Measurements from ENCODE around the gene PTPRN2.
"Not testable (repeated sequence)": the region's sequence is repeated elsewhere in the genome, so short reads cannot be mapped to it uniquely, and the experiment has no call there.

The PTPRN2 gene

DNA sequence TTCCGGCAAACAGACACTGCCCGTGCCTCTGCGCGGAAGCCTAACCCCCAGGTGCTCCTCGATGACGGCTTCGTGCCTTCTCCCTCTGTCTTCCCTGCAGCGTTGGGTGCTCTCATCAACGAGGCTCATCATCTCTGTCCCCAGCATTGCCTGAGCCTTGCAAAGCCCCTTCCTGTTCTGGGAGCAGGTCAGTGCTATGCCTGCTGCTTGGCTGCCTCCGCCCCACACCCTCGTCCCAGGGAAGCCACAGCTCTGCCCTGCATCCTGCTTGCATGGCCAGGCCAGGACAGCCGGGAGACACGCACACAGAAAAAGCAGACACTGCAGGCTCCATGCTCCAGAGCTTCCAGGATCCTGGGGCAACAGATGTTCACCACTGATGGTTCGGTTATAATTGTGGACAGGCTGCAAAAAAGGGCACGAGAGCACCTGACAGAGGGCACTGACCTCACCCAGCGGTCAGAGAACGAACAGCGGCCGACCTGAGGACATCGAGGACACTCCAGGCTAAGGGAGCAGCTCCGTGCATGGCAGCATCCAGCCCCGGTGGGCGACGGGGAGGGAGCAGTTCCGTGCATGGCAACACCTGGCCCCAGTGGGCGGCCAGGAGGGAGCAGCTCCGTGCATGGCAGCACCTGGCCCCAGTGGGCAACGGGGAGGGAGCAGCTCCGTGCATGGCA lies 265.5 kb downstream of the PTPRN2 start:
- in situ Hi-C loops (cut with HindIII; ENCODE audit: low pct_ligation_motif_present, low pct_unique_long_range_greater_than_20kb, low sequenced_read_pairs): no loop called here
- no peak for DNase-seq

DNA sequence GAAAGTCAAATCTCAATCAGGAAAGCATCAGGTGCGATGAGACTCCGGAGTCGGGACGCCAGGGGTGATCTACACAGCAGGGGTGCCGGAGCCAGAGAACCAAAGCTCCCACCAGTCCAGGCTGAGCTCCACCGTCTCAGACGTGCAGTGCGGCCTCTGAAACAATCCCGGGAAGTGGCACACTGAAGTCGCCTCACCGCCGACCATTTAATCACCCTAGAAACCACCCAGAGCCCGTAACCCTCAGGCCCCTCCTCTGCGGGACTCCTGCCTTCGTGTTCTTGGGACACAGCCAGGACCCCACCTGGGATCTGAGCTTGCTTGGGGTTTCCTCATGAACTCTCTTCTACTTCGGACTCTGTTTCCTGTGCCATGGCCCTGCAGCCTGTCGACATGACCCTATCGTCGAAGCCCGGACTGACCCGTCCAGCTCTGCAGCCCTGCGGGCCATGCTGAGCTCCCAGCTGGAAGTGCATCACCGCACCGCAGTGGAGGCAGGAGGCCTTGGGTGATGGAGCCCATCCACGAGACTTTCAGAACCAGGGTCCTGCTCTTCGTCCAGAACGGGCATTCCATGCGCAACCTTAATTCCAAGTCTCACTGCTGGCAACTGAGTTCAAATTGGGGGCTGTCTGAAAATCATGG lies 266.4 kb downstream of the PTPRN2 start:
- DNase-seq: no peak
- in situ Hi-C loops (cut with HindIII; ENCODE audit: low pct_ligation_motif_present, low pct_unique_long_range_greater_than_20kb, low sequenced_read_pairs): no loop called here

- no peak for DNase-seq
Measured at GRCh38 chr7:158320328-158320727, 267.3 kb downstream of the PTPRN2 start.

DNA sequence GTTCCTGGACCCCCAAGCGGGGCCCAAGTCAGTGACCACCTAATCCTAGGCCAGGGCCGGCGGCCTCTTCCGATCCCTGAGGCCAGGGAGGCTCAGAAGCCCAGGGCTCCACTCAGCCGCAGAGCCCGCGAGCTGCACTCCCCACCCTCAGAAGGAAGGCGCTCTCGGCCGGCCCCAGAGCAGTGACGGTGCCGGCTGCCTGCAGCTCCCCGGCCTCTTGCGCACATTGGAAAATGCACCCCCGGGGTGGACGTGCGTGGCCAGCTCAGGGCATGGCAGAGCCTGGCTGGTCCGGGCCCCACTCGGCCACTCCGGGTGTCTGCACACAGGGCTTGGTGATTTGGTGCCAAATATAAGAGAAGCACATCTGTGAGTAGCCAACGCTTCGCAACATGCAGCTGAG lies 269.1 kb downstream of the PTPRN2 start:
- no peak for DNase-seq
- in situ Hi-C loops (cut with HindIII; ENCODE audit: low pct_ligation_motif_present, low pct_unique_long_range_greater_than_20kb, low sequenced_read_pairs): no loop called here

More at GRCh38 chr7:158320328-158320727, 267.3 kb downstream of the PTPRN2 start:
- in situ Hi-C loops (cut with HindIII; ENCODE audit: low pct_ligation_motif_present, low pct_unique_long_range_greater_than_20kb, low sequenced_read_pairs): no loop called here

- in situ Hi-C loops (cut with HindIII; ENCODE audit: low pct_ligation_motif_present, low pct_unique_long_range_greater_than_20kb, low sequenced_read_pairs): no loop called here
- no peak for DNase-seq
Measured at GRCh38 chr7:158317238-158318205, 270.1 kb downstream of the PTPRN2 start.

- DNase-seq: no peak
- in situ Hi-C loops (cut with HindIII; ENCODE audit: low pct_ligation_motif_present, low pct_unique_long_range_greater_than_20kb, low sequenced_read_pairs): no loop called here
Measured at GRCh38 chr7:158316466-158317031, 271.1 kb downstream of the PTPRN2 start.

- DNase-seq: no peak
- in situ Hi-C loops (cut with HindIII; ENCODE audit: low pct_ligation_motif_present, low pct_unique_long_range_greater_than_20kb, low sequenced_read_pairs): no loop called here
Measured at GRCh38 chr7:158315881-158316280, 271.7 kb downstream of the PTPRN2 start.

DNA sequence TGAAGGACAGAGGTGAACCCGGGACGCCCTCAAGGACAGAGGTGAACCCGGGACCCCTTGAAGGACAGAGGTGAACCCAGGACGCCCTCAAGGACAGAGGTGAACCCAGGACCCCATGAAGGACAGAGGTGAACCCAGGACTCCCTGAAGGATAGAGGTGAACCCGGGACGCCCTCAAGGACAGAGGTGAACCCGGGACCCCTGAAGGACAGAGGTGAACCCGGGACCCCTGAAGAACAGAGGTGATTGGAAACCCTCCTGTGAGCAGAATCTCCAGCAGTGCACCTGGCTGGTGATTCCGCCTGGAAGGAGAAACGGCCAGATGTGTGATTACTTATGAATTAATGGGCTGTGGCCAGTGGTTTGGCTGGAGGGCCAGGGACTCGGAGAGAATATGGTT lies 272.3 kb downstream of the PTPRN2 start:
- DNase-seq: no peak
- in situ Hi-C loops (cut with HindIII; ENCODE audit: low pct_ligation_motif_present, low pct_unique_long_range_greater_than_20kb, low sequenced_read_pairs): no loop called here

DNA sequence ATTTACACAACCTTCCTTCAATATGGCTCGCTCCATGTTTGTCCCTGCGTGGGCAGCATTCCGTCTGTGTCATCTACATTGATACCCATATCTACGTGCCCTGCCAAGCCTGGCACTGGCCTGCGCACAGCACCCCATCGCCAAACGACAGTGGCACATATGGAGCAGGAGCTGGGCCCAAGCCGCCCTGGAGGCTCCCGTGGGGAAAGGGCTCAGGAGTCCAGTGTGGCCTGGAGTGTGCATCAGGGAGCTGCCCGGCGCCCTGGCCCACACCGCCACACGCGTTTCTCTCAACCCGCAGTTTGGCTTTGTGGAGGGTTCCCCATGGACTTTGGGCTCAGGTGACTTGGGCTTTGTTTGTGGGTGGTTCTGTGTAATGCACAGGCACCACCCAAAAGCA lies 273.2 kb downstream of the PTPRN2 start:
- no peak for DNase-seq
- in situ Hi-C loops (cut with HindIII; ENCODE audit: low pct_ligation_motif_present, low pct_unique_long_range_greater_than_20kb, low sequenced_read_pairs): no loop called here

- in situ Hi-C loops (cut with HindIII; ENCODE audit: low pct_ligation_motif_present, low pct_unique_long_range_greater_than_20kb, low sequenced_read_pairs): no loop called here
- no peak for DNase-seq
Measured at GRCh38 chr7:158313931-158314330, 273.7 kb downstream of the PTPRN2 start.

- DNase-seq: no peak
- in situ Hi-C loops (cut with HindIII; ENCODE audit: low pct_ligation_motif_present, low pct_unique_long_range_greater_than_20kb, low sequenced_read_pairs): no loop called here
Measured at GRCh38 chr7:158312789-158313188, 274.8 kb downstream of the PTPRN2 start.

- DNase-seq: no peak
- in situ Hi-C loops (cut with HindIII; ENCODE audit: low pct_ligation_motif_present, low pct_unique_long_range_greater_than_20kb, low sequenced_read_pairs): no loop called here
Measured at GRCh38 chr7:158311791-158312190, 275.8 kb downstream of the PTPRN2 start.

DNA sequence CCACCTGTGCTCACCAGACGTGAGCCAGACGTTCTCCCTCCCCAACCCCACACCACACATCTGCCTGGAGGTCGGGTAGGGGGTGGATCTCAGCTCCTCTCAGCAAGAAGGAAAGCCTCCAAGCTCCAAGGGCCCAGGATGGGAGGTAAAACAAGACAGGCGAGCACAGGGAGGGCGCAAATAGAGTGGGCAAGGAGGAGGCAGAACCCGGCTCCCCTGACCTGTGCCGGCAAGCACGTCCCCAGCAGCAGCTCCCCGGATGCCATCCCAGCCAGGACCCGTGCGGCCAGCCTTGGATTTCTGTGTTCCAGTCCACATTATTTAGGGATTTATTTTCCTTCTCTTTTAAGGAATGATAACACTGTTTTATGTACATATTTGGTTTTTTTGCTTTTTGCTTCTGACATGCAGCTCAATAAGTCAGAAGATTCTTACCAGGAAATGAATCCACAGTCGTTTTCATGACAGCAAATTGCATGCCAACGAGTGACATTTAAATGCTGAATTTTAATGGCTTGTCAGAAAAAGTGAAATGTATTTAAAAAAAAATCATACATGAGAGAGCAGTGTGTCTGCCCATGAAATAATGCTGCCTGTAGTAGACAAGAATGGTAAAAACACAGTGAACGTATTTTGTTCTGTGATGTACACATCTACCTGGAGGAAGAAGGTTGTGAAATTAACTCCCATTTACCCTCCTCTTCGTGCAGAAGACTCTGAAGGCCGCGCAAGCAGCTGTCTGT lies 276.5 kb downstream of the PTPRN2 start:
- in situ Hi-C loops (cut with HindIII; ENCODE audit: low pct_ligation_motif_present, low pct_unique_long_range_greater_than_20kb, low sequenced_read_pairs): no loop called here

GRCh38 chr7:158309868-158310763 lies 277.5 kb downstream of the PTPRN2 start:
- in situ Hi-C loops (cut with HindIII; ENCODE audit: low pct_ligation_motif_present, low pct_unique_long_range_greater_than_20kb, low sequenced_read_pairs): no loop called here
- DNase-seq: no peak

More for the DNA sequence above, 276.5 kb downstream of the PTPRN2 start:
- no peak for DNase-seq

DNA sequence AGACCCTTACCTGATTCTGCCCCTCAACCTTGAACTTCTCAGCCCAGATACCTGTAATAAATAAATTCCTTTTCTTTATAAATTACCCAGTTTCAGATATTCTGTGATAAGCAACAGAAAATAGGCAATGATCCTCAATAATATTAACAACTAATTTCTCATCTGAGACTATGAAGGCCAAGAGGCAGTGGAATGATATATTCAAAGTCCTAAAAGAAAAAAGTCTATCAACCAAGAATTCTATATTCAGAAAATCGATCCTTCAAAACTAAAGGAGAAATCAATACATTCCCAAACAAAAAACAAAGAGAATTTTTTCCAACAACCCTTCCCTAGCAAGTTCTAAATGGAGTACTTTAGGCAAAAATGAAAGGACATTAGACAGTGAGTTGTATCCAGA lies 279.6 kb downstream of the PTPRN2 start:
- DNase-seq: no peak

GRCh38 chr7:158304072-158304471 lies 283.6 kb downstream of the PTPRN2 start:
- DNase-seq; in situ Hi-C loops (cut with HindIII; ENCODE audit: low pct_ligation_motif_present, low pct_unique_long_range_greater_than_20kb, low sequenced_read_pairs): not testable (repeated sequence)

More for the DNA sequence above, 279.6 kb downstream of the PTPRN2 start:
- in situ Hi-C loops (cut with HindIII; ENCODE audit: low pct_ligation_motif_present, low pct_unique_long_range_greater_than_20kb, low sequenced_read_pairs): no loop called here

DNA sequence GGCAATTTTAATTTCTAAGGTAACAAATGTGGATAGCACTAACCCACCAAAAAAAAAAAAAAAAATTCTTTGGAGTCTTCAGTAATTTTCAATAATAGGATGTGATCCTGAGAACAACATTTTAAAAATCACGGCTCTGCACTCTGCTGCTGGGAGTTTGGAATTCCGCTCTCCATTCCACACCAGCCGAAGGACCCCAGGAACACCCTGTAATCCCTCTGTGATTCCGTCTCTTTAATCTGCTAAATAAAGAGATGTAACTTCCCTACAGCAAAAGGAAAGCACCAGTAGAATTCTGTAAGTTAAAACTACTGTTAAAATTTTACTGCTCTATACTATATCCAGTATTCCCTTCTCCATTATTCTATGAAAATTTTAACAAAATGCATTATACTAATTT lies 284.5 kb downstream of the PTPRN2 start:
- in situ Hi-C loops (cut with HindIII; ENCODE audit: low pct_ligation_motif_present, low pct_unique_long_range_greater_than_20kb, low sequenced_read_pairs): no loop called here
- no peak for DNase-seq

All from ACHN (cell line).